Uterus (tissue), 4 donors: ENCODE data around the gene SLC27A1. TPM values are rescaled to one million over a fixed set of nuclear protein-coding genes. Genes with fewer than 3 reads are reported as not detected.
A peak's percentile ranks its signal among the peaks of the same experiment; 100 is the strongest.

ENCODE experiments used
- DNase-seq, 2 donors: peaks; one replicate each; pipeline ENCODE4 v3.0.0-alpha.2; 2019 to 2020
- H3K27ac ChIP-seq, 2 donors: fragments of 200-600 bp; sonication (generic); 1 replicate in 1 of 2; 2 replicates in 1 of 2; pipeline ENCODE4 v1.5.1; 2016 to 2018
- H3K27me3 ChIP-seq, 2 donors: fragments of 200-600 bp; sonication (generic); one replicate each; pipeline ENCODE4 v1.5.1; 2018 to 2019; ENCODE audit warnings: control low read depth in 1 of 2
- H3K36me3 ChIP-seq, 2 donors: fragments of 200-600 bp; sonication (generic); one replicate each; pipeline ENCODE4 v1.5.1; 2019; ENCODE audit warnings: control low read depth in 1 of 2
- H3K4me1 ChIP-seq, 2 donors: fragments of 200-600 bp; sonication (generic); one replicate each; pipeline ENCODE4 v1.5.1; 2018 to 2019; ENCODE audit warnings: control low read depth in 1 of 2
- H3K4me3 ChIP-seq, 2 donors: fragments of 200-600 bp; sonication (generic); 1 replicate in 1 of 2; 2 replicates in 1 of 2; pipeline ENCODE4 v1.5.1; 2018 to 2019; ENCODE audit warnings: mild to moderate bottlenecking in 1 of 2
- H3K9me3 ChIP-seq, 2 donors: fragments of 200-600 bp; sonication (generic); one replicate each; pipeline ENCODE4 v1.5.1; 2019; ENCODE audit warnings: control low read depth in 1 of 2
- POLR2A ChIP-seq, 2 donors: fragments of 450-650 bp; IDR thresholded peaks; one replicate each; pipeline ENCODE4 v1.6.1; 2016; ENCODE audit warnings: antibody characterized with exemption in 2 of 2, mild to moderate bottlenecking in 1 of 2, moderate library complexity in 1 of 2
- intact Hi-C: fragments of 100-400 bp; cut with DNase I; formaldehyde crosslinking; loops from one replicate; pipeline ENCODE4 v1.15.1; 2023; ENCODE audit warnings: low total_unique reads
- total RNA-seq, 4 donors: library from RNA; depleted of rRNA in 3 of 4; stranded (reverse); fragments of >200 nt in 3 of 4; gene quantifications; one replicate each; pipeline versions ENCODE4 v1.1.0 to v1.2.4, GENCODE V29; 2014 to 2023
- TF ChIP-seq, protein P1 (sequence below), 4 experiments: fragments of 200-600 bp in 2 of 4; fragments of 450-650 bp in 2 of 4; sonication (generic) in 2 of 4; IDR thresholded peaks; one replicate each; pipeline ENCODE4 v1.5.1; 2016 to 2019; ENCODE audit warnings: antibody characterized with exemption in 4 of 4, mild to moderate bottlenecking in 2 of 4, moderate library complexity in 1 of 4
- donor health status: DM: yes; HTN: yes; CAD: no.

The SLC27A1 gene
- total RNA-seq, 4 donors from 2014 or later, result 7.1 to 36.5 (median 26.9) TPM

DNA sequence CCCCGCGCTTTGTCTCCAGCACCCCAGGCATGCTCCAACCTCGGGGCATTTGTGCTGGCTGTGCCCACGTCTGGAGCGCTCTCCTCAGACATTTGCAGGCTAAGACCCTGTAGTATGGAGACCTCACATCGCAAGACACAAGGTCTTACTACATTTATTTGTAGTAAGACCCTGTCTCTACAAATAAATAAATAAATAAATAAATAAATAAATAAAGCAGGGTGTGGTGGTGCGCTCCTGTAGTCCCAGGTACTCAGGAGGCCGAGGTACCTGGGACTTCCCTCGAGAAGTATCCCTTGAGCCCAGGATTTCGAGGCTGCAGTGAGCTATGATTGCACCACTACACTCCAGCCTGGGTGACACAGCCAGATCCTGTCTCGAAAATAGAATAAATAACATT lies 14.2 kb upstream of the SLC27A1 start:
- TF ChIP-seq POLR2A (IDR thresholded peaks at IDR 0.05), result no peak
- TF ChIP-seq, protein P1, sequence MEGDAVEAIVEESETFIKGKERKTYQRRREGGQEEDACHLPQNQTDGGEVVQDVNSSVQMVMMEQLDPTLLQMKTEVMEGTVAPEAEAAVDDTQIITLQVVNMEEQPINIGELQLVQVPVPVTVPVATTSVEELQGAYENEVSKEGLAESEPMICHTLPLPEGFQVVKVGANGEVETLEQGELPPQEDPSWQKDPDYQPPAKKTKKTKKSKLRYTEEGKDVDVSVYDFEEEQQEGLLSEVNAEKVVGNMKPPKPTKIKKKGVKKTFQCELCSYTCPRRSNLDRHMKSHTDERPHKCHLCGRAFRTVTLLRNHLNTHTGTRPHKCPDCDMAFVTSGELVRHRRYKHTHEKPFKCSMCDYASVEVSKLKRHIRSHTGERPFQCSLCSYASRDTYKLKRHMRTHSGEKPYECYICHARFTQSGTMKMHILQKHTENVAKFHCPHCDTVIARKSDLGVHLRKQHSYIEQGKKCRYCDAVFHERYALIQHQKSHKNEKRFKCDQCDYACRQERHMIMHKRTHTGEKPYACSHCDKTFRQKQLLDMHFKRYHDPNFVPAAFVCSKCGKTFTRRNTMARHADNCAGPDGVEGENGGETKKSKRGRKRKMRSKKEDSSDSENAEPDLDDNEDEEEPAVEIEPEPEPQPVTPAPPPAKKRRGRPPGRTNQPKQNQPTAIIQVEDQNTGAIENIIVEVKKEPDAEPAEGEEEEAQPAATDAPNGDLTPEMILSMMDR (IDR thresholded peaks at IDR 0.05), result no peak
- no peaks in the 10 kb centered on the region for H3K4me1 ChIP-seq
- no peak overlapping the region for H3K4me3 ChIP-seq
- H3K36me3 ChIP-seq, result no peaks in the 10 kb centered on the region
- DNase-seq, result no peak
- no peak overlapping the region for H3K27ac ChIP-seq
- no peaks in the 10 kb centered on the region for H3K9me3 ChIP-seq
- peaks cover 13 to 35% of the 10 kb centered on the region in 2 donors for H3K27me3 ChIP-seq
- intact Hi-C loops, result no loop called here

DNA sequence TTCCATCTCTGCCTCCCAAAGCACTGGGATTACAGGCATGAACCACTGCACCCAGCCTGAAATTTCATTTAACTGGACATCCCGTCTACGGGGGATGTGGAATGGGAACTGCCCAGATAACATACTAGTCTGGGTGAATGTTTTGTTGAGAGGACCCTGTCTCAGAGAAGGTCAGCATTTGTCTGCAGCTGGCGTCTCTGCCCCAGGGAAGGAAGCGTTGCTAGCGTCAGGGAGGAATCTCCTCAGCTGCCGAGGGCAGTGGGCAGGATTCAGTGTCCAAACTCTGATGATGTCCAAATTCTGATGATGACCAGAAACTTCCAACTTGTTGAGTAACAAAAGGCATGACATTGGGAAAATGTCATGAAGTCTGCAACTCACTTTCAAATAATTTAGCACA lies 12.7 kb upstream of the SLC27A1 start:
- no peak overlapping the region for H3K4me3 ChIP-seq
- no peaks in the 10 kb centered on the region for H3K4me1 ChIP-seq
- intact Hi-C loops, result no loop called here
- H3K27me3 ChIP-seq, result peaks cover 13 to 35% of the 10 kb centered on the region in 2 donors
- TF ChIP-seq POLR2A (IDR thresholded peaks at IDR 0.05), result no peak
- H3K36me3 ChIP-seq, result no peaks in the 10 kb centered on the region
- DNase-seq, result no peak
- H3K27ac ChIP-seq, result no peak overlapping the region
- H3K9me3 ChIP-seq, result no peaks in the 10 kb centered on the region

DNA sequence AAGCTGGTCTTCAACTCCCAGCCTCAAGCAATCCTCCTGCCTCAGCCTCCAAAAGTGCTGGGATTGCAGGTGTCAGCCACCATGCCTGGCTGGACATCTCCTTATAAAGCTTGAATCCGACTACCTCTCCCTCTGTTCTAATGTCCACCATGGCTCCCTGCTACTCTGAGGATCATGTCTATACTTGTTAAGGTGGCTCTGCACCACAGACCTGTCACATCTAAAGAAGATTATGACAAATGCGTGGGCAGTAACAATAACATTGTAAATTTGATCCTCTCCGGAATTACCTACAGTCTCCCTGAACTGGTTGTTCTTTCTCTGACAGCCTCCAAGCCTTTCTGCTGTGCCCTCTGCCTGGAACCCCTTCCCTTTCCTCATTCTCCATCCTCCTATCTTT lies 11.4 kb upstream of the SLC27A1 start:
- no peak overlapping the region for H3K27ac ChIP-seq
- H3K9me3 ChIP-seq, result no peaks in the 10 kb centered on the region
- H3K27me3 ChIP-seq, result peaks cover 13 to 28% of the 10 kb centered on the region in 2 donors
- no peak for DNase-seq
- TF ChIP-seq, protein P1 (IDR thresholded peaks at IDR 0.05), result no peak
- TF ChIP-seq POLR2A (IDR thresholded peaks at IDR 0.05), result no peak
- intact Hi-C loops, result no loop called here
- H3K36me3 ChIP-seq, result no peaks in the 10 kb centered on the region
- H3K4me1 ChIP-seq, result no peaks in the 10 kb centered on the region
- no peak overlapping the region for H3K4me3 ChIP-seq

DNA sequence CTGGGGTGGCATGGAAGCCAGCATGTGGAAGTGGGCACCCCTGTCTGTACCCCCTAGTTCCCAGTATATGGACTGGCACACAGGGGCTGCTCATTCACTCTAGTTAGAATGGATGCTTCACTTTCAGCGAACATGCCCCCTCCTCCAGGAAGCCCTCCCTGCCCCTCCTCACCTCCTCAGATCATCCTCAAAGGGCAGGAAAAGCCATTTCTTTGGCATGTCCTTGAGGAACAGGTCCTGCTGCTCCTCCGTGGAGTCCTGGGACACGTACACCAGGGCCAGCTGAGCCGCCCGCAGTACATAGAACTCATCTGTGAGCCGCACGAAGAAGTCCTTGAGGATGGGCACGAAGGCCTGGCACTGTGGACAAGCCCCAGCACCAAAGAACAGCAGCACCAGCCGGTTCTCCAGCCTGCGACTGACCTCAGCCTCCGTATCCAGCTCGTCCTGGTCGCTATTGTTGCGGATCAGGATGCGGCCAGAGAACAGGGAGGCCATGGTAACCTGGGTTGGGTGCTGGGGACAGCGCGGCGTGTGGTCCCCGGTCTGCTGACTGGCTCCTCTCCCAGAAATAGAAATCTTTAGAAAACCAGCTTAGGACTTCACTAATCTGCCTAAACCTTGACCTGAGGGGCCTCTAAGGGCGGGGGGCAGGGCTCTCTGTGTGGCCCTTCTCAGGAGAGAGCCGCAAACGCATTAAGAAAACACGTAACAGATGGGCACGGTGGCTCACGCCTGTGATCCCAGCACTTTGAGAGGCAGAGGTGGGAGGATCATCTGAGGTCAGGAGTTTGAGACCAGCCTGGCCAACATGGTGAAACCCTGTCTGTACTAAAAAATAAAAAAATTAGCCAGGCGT lies 9.7 kb upstream of the SLC27A1 start, which contains the start of gene NXNL1:
TSS of gene NXNL1 (minus strand) at position 555 of the 859 bp plus-strand sequence. CDS start at position 498, 57 bp downstream.
- H3K36me3 ChIP-seq, result no peaks in the 10 kb centered on the region
- no peak within 1 kb of the TSS for H3K4me3 ChIP-seq
- H3K27me3 ChIP-seq, result peaks cover 4 to 13% of the 10 kb centered on the region in 2 donors
- intact Hi-C loops, result no loop called here
- H3K9me3 ChIP-seq, result no peaks in the 10 kb centered on the region
- H3K27ac ChIP-seq, result no peak within 1 kb of the TSS
- no peak for DNase-seq
- no peaks in the 10 kb centered on the region for H3K4me1 ChIP-seq
- no peak for TF ChIP-seq POLR2A (IDR thresholded peaks at IDR 0.05)
- TF ChIP-seq, protein P1 (IDR thresholded peaks at IDR 0.05), result no peak

GRCh38 chr19:17466487-17466850 lies 3.9 kb upstream of the SLC27A1 start:
- no peak for DNase-seq
- intact Hi-C loops, result no loop called here
- Histone ChIP-seq H3K4me3 (no peak overlapping the region), H3K27me3 (no peaks in the 10 kb centered on the region), H3K27ac (peak overlapping the region; percentile 66 to 74), H3K9me3 (no peaks in the 10 kb centered on the region), H3K4me1 (peaks cover 2 to 12% of the 10 kb centered on the region in 2 donors), H3K36me3 (no peaks in the 10 kb centered on the region)
- TF ChIP-seq, protein P1 (IDR thresholded peaks at IDR 0.05), result no peak
- no peak for TF ChIP-seq POLR2A (IDR thresholded peaks at IDR 0.05)
